ENCODE measurements around the gene DOK6.

Gene DOK6

DNA sequence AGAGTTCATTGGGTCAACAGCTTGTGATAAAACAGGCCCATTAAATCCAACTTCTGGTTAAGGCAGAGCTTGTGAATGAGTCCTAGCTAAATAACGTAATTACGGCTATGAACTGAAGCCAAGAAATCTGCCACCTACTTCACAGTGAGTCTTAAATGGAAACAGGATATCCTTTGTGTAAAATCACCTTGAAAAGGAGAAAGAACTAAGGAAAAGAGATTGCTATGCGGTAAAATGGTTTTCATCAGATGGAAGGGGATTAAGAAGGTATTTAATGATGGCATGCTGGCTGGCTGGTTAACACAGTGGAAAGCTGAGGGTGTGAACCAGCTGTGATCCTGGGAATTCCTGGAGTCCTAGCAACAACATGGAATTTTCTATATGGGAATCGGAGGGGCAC, 156.6 kb downstream of the DOK6 start:
- no peak for DNase-seq

DNA sequence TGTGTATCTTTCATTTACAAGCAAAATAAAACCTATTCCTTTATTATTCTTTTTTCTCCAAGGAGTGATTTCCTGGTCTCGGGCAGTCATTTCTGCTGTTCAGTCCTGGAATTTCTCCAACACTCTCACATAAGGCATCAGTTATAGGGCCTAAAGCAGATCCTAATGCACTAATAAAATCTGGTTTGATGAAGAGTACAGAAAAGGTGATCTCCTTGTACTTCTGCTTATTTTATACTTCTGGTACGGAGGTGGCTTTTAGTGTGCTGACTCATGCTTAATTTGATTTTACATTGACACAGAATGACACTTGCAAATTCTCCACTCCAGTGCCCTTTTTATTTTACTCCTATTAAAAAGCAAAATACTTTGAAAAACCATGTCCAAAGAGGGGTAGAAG, 157.4 kb downstream of the DOK6 start:
- no peak for DNase-seq

DNA sequence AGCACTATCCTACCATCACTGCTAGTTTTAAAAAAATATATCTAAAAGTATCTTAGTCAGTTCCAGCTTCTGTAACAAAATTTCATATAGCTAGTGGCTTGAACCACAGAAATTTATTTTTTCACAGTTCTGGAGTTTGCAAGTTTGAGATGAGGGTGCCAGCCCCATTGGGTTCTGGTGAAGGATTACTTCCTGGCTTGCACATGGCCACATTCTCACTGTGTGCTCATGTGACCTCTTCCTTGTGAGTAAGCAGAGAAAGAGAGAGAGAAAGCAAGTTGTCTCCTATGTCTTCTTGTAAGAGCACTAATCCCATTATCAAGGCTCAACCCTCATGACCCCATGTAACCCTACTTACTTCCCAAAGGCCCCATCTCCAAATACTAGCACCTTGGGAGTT, 158.9 kb downstream of the DOK6 start:
- DNase-seq, result no peak

DNA sequence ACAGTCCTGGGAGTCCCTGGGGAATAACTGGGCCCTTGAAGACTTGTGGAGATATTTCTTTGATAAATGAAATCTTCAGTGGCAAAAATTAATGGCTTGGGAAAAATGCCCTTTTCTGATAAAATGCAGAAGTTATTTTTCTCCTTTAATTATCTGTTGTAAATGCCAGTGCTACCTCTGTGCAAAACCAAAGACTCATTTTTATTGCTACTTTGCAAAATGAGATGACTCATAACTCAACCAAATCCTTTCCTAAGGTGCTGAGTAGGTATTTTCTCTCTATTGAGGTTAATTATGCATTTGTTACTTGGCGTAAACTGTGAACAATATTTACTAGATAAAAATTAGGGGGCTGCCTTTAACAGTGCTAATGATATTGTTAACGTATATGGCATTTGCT, 163.9 kb downstream of the DOK6 start:
- DNase-seq, result no peak

DNA sequence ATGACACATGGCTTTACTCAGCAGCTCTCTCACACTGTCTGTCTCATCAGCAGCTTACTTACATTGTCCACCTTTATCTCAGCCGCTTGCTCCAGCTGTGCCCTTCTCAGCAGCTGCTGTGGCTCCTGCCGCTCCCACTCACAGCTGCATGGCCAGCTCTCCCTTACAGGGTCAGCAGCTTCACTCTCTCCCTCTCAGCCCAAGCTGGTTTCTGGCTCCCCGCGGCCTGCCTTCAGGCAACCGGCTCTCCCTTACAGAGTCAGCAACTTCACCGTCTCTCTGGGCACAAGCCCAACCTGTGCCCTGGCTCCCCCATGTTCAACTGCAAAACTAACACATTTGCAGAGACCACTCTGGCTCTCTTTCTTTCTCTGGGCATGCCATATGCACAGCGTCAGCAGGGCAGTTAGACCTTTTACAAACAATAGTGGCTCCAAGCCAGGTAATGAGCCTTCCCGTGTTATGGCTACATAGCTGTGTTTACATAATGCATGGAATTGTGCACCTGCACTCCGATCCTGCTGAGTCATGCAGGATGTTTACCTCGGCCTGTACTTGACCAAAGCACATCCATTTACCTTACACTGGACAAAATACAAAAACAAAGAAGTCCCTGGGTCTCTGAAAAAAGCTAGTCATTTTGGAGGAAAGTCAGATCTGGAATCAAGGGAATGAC, 167.3 kb downstream of the DOK6 start:
- DNase-seq, result no peak

DNA sequence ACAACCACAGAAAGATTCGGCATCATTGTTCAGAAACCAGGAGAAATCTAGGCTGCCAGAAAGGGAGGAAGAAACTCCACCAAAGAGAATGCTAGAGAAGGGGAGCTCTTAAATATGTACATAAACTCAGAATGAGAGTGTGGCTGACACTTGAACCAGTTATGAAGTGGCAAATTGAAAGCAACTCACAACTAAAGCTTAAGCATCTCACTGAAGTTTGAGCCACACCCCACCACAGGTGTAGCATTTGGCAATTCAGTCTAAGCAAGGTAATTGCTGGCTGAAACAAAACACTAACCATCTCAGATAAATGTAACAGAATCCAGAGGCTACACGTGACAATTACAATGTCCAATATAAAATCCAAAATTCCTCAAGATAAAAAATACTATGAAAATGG, 168.4 kb downstream of the DOK6 start:
- no peak for DNase-seq

DNA sequence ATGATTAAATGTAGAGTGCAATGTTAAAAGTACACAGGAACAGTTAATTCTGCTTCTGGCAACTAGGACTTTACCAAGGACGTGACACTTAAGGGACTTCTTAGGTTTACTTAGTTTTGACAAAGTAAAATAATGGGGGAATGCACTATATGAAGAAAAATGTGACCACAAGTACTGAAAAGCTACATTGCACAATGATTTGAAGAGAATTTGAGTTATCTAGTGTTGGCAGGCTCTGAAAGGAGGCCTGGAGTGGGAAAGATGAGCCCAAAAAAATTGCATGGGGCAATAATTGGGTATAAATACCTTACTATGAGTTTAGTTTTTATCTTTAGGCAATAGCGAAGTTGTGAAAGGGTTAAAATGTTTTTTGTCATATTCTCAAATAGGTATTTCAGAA, 173.7 kb downstream of the DOK6 start:
- DNase-seq, result no peak

DNA sequence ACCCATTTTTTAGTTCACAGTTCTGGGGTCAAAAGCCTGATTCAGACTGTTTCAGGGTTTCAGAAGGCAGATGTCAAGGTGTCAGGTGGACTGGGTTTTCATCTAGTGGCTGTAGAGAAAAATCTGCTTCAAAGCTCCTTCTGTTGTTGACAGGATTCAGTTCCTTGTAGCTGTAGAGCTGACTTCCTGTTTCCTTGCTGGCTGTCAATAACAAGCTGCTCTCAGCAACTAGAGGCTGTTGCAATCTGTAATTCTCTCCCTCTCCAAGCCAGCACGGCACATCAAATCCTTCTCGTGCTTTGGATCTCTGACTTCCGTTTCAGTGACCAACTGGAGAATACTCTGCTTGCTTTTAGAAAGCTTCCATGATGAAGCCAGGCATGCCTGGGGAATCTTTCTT, 179.4 kb downstream of the DOK6 start:
- no peak for DNase-seq

DNA sequence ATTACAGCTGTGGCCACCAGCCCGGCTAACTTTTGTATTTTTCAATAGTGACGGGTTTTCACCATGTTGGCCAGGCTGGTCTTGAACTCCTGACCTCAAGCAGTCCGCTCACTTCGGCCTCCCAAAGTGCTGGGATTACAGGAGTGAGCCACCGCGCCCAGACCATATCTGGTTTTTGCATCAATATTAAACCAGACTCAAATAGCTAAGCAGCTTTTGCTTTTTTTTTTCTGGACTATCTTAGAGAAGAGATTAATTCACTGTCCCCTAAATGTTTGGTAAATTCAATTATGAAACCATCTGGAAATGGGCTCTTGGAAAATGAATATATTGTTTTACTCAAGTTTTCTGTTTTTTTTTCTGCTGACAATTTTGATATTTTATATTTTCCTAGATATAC, 183.7 kb downstream of the DOK6 start:
- DNase-seq, result no peak

DNA sequence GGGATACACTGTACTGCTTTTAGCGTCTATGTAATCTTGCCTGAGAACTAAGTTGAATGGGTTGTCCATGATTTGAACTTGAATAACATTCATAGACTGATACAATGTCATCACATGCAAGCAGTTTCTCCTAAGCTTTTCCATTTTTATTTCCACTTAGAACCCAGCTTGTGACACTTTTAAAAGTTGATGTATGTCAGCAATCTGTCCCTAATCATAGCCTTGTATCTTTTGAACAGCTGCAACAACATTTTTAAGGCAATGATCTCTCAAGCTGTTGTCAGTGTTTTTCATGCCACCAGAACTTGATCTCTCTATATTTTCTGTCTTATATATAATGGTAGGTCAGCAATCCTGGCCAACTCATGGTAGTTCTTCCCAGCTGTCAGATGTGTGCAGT, 185.0 kb downstream of the DOK6 start:
- DNase-seq, result no peak

DNA sequence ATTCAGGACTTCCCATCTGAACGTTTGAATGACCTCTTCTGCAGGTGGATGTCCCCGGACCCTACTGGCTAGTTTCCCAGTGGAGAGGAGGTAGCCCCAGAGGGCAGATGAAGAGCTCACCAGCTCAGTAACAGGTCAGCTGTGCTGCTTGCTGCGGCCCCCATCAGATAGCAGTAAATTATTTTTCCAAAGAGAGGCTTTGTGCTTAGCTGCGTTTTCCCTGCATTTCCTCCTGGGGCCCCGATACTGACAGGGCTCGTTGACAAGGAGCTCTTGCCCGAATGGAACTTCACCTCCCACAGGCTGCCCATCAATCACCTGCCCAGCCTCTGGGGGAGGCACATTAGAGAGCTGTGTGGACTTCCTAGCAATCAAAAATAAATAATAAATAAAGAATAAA, 185.8 kb downstream of the DOK6 start:
- no peak for DNase-seq

DNA sequence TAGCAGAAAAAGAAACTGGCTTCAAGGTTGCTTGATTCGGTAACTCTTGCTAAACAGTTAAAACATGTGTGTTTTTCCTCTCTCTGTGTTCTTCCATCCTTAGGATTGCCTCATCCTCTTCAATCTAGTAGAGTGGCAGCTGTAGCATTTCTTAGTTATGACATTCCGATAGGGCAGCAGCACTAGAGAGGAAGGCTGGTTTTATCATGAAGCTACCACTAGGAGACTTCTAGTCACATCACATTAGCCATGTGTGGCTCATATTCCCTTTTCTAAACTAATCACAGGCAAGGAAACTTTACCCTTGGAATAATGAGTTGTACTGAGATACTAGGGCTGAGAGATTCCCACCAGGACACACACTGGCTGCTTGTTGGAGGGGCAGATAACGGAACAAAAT, 187.6 kb downstream of the DOK6 start:
- no peak for DNase-seq

DNA sequence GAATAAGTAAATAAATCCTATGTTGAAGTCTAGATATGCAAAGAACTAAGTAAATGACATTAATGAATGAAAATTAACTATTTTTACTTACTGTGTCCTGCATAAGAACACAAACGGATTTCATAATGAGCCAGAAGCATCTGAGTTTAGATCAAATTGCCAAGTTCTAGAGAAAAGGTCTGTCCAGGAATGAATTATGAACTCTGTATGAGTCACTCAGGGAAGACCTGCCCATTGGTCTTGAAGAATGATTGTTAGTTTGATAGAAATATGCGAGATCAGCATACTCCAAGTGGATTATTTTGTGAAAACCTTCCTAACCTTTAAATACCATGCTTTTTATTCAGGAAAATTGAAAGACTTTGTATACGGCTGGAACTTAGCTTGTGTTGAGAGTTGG, 189.5 kb downstream of the DOK6 start:
- no peak for DNase-seq

DNA sequence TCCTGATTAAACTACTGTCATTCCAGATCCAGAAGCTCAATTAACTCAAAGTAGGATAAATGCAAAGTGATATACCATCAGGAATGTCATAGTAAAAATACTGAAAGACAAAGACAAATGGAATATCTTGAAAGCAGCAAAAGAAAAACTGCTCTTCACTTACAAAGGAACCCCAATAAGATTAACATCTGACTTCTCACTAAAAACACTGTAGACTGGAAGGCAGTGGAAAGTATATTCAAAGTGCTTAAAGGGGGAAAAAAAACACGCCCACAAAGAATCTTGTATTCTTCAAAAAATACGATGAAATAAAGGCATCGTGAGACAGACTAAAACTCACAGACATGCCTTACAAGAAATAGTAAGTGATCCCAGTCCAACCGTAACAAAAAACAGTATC, 195.7 kb downstream of the DOK6 start:
- DNase-seq, result no peak

DNA sequence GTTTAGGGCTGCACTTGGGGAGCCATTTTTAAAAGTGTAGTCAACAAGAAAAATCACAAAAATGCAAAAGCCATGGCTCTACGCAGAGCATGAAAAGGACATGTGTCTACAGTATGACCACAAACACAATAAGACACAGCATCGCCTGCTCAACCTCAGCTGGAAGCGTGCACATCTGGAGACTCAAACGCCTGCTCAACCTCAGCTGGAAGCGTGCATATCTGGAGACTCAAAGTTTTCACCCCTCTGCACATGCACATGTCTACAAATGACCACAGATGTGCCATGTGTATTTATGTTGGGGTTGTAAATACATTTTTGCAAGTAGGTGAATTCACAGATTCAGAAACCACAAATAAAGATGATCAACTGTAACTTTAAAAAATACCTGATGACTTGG, 196.9 kb downstream of the DOK6 start:
- DNase-seq, result no peak

DNA sequence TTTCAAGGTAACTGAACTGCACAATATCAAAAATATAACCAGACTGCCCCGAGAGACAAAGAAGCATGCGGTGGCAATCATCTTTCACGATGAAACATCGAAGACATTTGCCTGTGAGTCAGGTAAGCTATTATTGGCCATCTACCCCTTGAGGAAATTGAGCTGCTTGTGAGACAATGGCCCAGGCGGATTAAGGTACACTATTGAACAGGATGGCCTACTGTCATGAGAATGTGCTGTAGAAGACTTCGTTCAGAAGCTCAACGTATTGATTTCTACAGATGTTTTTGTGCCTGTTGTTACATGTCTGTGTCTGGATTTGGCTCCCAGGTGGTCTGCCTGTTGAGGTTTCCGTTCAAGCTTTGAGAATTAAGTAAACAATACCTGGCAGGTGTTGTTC, 198.7 kb downstream of the DOK6 start:
- DNase-seq, result no peak

DNA sequence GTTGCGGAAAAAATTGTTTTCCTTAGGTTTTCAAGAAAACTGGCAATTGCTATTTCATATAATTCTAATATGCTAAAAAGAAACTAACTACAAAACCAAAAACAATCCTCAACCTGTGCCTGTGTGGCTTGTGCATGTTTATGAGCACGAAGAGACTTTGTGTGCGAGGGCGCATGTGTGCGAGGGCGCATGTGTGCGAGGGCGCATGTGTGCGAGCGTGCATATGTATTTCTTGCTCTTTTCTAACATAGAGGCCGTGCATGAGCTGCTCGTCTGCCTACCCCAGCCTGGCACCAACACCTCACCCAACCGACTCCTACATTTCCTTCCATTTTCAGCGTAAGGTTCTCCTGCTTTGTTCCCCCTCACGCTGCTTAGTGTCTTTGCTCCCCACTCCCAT, 211.6 kb downstream of the DOK6 start:
- no peak for DNase-seq

DNA sequence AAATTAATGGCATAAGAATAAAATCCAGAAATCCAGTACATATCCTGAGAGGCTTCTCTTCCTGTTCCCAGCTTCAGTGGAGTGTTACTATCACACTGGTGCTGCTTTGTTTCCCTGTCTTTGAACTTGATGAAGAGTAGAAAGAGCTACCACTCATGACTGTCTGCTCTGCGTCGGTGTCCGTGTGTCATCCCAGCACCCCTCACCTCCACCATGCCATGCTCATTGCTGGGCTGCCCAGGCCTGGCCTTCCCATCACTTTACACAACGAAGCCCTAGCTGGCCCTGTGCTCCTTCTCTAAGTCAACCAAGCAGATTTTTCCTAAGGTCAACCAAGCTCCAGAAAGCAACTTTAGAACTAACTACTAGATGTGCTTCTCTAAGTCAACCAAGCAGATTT, 215.4 kb downstream of the DOK6 start:
- no peak for DNase-seq

DNA sequence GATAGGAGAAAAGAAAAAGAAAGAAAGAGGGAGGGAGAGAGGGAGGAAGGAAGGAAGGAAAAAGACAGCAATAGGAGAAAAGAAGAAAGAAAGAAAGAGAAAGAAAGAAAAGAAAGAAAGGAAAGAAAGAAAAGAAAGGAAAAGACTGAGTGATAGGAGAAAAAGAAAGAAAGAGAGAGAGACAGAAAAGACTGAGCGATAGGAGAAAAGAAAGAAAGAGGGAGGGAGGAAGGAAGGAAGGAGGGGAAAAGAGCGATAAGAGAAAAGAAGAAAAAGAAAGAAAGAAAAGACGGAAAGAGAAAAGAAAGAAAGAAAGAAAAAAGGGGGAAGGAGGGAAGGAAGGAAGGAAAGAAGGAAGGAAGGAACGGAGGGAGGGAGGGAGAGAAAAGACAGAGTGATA, 216.7 kb downstream of the DOK6 start:
- no peak for DNase-seq

DNA sequence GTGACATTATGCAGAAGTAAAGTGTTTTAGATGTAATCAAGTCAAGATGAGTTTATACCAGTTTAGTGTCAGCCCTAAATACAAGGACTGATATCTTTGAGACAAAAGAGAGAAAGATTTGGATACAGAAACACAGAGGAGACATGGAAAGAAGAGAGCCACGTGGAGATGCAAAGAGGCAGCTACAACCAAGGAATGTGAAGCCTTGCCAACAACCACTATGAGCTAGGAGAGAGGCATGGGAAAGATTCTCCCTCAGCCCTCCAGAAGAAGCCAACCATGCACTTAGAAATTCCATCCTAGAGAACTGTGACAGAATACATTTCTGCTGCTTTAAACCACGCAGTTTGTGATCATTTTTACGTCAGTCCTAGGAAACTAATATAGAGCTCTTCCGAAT, 217.2 kb downstream of the DOK6 start:
- no peak for DNase-seq

DNA sequence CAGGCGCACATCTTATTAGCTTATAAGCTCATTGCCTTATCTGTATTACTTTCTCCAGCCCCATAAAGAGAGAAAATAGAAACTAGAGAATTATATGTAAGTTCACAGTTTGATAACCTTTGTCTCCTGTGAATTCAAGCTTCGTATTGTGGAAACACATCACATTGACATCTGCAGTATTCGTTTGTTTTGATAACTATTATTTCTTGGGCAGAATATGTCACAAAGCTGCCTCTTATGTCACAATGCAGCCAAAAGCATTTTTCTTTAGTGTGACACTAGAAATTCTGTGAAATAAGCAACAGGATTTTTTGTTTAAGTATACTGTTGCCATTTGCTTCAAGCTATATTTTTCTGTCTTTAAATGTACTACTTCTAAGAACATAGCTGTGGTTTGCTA, 221.5 kb downstream of the DOK6 start:
- DNase-seq, result no peak

DNA sequence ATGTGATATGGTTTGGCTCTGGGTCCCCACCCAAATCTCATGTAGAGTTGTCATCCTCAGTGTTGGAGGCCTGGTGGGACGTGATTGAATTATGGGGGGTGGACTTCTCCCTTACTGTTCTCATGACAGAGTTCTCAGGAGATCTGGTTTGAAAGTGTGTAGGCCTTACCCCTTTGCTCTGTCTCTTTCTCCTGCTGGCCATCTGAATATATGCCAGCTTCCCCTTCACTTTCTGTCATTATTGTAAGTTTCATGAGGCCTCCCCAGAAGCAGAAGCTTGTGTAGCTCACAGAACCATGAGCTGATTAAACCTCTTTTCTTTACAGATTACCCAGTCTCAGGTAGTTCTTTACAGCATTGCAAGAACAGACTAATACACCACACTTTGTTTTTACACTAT, 222.3 kb downstream of the DOK6 start:
- DNase-seq, result no peak

DNA sequence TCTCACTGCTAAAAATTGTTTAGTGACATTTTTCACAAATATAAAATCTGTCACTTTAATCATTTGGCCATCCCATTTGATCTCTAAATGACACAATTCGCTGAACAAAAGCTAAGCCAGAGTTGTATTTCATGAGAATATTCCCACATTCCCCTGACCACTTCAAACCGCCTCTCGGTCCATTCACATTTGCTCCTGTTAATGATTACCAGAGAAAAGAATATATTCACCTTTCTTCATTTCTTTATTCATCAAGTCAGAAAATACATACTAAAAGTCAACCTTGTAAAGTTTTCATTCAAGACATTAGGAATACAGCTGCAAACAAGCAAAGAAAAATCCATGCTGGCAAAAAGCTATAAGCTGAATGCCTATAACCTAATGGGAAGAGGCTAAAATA, 225.5 kb downstream of the DOK6 start:
- DNase-seq, result no peak

DNA sequence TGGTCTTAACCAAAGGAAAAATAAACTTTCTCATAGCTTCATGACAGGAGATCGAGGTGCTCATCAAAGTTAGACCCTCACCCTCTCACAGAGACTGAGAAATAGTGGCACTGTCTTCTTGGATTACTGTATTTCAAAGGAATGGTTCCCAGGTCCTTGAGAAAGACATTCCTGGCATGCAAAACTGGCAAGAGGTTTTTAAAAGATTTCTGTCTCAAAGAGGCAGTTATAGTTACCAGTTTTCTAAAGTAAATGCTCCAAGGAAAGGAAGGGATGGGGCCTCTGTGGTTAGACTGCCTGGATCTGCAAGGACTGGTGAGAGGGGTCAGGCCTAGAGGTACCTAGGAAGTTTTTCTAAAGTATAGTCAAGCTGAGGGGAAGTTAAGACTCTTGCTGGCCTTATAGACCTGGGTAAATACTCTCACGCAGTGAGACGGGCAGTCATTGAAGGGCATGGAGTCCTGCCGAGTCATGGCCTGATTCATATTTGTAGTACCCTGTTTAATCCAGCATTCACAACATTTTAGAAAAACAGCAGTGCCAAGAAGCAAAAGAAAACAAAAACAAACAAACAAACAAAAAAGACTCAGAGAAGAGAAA, 226.1 kb downstream of the DOK6 start:
- no peak for DNase-seq

DNA sequence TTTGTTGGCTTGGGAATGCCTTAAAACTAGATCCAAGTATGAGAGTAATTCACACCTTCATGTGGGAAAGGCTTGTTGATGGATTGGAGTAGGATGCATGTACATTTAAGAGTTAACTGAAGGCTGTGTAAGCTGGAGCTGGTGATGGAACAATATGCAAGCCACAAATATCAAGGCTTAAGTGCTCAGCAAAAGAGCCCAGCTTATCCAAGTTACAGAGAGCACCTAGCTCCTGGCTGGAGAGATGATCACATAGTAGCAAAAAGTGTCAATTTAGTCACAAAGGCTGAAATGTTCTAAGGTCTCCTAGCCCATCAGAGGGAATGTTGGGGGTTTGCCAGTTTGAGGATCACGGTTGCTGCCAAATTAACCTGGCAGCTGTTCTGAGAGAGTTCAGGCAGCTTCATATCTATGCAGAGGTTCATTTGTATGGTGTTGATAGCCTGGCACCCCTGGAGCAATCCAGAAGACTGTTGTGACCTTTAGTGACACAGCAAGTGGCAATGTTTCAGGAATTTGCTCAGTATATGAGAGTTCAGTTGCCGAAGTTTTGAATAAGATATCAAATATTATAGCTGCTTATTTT, 228.2 kb downstream of the DOK6 start:
- DNase-seq, result no peak
